Right lobe of liver (tissue), 4 donors: Measurements from ENCODE around the gene SLC41A3.

Experiments used
- CTCF ChIP-seq, 4 donors: fragments of 200-600 bp in 3 of 4; fragments of 450-650 bp in 1 of 4; IDR thresholded peaks; one replicate each; pipeline versions ENCODE4 v1.5.1 to v1.8.0; 2016 to 2022; ENCODE audit warnings: antibody characterized with exemption in 4 of 4, mild to moderate bottlenecking in 2 of 4
- POLR2A ChIP-seq: fragments of 450-650 bp; IDR thresholded peaks from one replicate; pipeline ENCODE4 v1.6.1; 2017; ENCODE audit warnings: antibody characterized with exemption, mild to moderate bottlenecking
- donor health status: DM: no; HTN: no; CAD: no.
- donor health status: DM: no; HTN: no; CAD: no.
- donor health status: DM: no; HTN: yes; CAD: no.

- no peak for TF ChIP-seq CTCF (IDR thresholded peaks at IDR 0.05)
- no peak for TF ChIP-seq POLR2A
Measured at GRCh38 chr3:126065876-126066275, 18.0 kb downstream of the SLC41A3 start.
